ENCODE data around the gene CLRN3.
A peak's percentile ranks its signal among the peaks of the same experiment; 100 is the strongest.

The CLRN3 gene

DNA sequence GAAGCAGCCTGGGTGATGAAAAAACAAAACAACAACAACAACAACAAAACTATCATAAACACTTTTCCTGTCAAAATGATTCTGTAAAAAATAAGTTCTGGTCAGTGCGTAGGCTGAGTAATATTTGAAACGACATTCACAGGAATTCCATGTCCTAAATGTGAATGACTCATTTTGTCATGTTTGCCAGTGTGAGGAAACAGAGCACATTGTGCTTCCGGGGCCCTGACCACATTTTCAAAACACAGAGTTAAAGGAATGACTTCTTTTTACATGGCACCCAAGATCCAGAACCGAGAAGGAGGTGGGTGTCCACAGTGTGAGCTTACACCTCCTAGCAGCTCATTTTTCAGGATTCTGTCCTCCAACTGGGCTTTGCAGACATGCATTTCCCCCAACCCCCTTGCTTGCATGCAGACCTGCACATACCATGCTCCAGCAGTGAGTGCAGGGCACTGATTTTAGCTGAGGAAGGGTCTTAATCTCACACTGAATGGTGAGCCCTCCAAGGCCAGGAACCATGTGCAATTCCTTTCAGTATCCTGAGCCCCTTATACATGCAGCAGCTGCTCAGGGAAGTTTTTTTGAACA, 3.0 kb downstream of the CLRN3 start:
- H3K36me3 ChIP-seq (replicated peaks in 1 of 2; ENCODE audit: control insufficient read depth in 2 of 2, insufficient read depth in 2 of 2, low read length in 2 of 2): no peaks in the 10 kb centered on the region
- H2BK15ac ChIP-seq (ENCODE audit: low read length): no peak overlapping the region
- no peaks in the 10 kb centered on the region for H3K79me1 ChIP-seq (ENCODE audit: low read depth, low read length)
- no peak overlapping the region for H3K23ac ChIP-seq (ENCODE audit: low read depth, low read length, poor library complexity)
- H3K9me3 ChIP-seq (replicated peaks in 1 of 2; ENCODE audit: control insufficient read depth in 2 of 2, insufficient read depth in 1 of 2, low read depth in 1 of 2, low read length in 2 of 2): no peaks in the 10 kb centered on the region
- no peaks in the 10 kb centered on the region for H3K4me1 ChIP-seq (ENCODE audit: control insufficient read depth in 2 of 2, insufficient read depth in 1 of 2, low read depth in 1 of 2, low read length in 2 of 2)
- H2AFZ ChIP-seq (ENCODE audit: low read length): no peak overlapping the region
- H2BK12ac ChIP-seq (ENCODE audit: low read length): no peak overlapping the region
- no peak overlapping the region for H3K9ac ChIP-seq (ENCODE audit: low read depth, low read length, poor library complexity)
- WGBS, 2 donors (ENCODE audit: extremely low coverage in 2 of 2, insufficient read length in 2 of 2, insufficient replicate concordance in 1 of 2): no CpG with 5 or more reads among the region's 4 CpGs
- H2BK5ac ChIP-seq (ENCODE audit: low read length): no peak overlapping the region
- H3K27me3 ChIP-seq (ENCODE audit: control insufficient read depth in 3 of 3, insufficient read depth in 3 of 3, low read depth in 1 of 3, low read length in 3 of 3): peaks cover 0 to 6% (median 0%) of the 10 kb centered on the region in 3 experiments
- H3K4ac ChIP-seq (ENCODE audit: low read length): no peak overlapping the region
- no peak overlapping the region for H2BK120ac ChIP-seq (ENCODE audit: low read depth, low read length)
- no peak for DNase-seq (ENCODE audit: low spot score)
- H3K27ac ChIP-seq (replicated peaks; ENCODE audit: low read length): no peak overlapping the region
- no peak overlapping the region for H3K4me2 ChIP-seq (ENCODE audit: insufficient read depth, low read length, poor library complexity, severe bottlenecking)
- H2AK5ac ChIP-seq (ENCODE audit: low read depth, low read length): no peak overlapping the region
- no peak overlapping the region for H3K18ac ChIP-seq (ENCODE audit: low read length)
- H3K14ac ChIP-seq (ENCODE audit: low read length): no peak overlapping the region
- no peak overlapping the region for H4K91ac ChIP-seq (ENCODE audit: low read depth, low read length, poor library complexity)
- no peak overlapping the region for H4K8ac ChIP-seq (ENCODE audit: low read depth, low read length)
- no peak overlapping the region for H3K4me3 ChIP-seq (ENCODE audit: low read length in 2 of 2)

- no peak for DNase-seq (ENCODE audit: low spot score)
- no CpG with 5 or more reads among the region's 13 CpGs for WGBS, 2 donors (ENCODE audit: extremely low coverage in 2 of 2, insufficient read length in 2 of 2, insufficient replicate concordance in 1 of 2)
- no peak overlapping the region for H2BK12ac ChIP-seq (ENCODE audit: low read length)
- no peak overlapping the region for H2BK15ac ChIP-seq (ENCODE audit: low read length)
- no peak overlapping the region for H3K23ac ChIP-seq (ENCODE audit: low read depth, low read length, poor library complexity)
- no peak overlapping the region for H3K4me3 ChIP-seq (ENCODE audit: low read length in 2 of 2)
- no peak overlapping the region for H2AFZ ChIP-seq (ENCODE audit: low read length)
- no peak overlapping the region for H3K9ac ChIP-seq (ENCODE audit: low read depth, low read length, poor library complexity)
- H3K4me2 ChIP-seq (ENCODE audit: insufficient read depth, low read length, poor library complexity, severe bottlenecking): no peak overlapping the region
- H4K8ac ChIP-seq (ENCODE audit: low read depth, low read length): no peak overlapping the region
- H2BK5ac ChIP-seq (ENCODE audit: low read length): no peak overlapping the region
- H2AK5ac ChIP-seq (ENCODE audit: low read depth, low read length): no peak overlapping the region
- no peak overlapping the region for H3K27ac ChIP-seq (replicated peaks; ENCODE audit: low read length)
- H3K79me1 ChIP-seq (ENCODE audit: low read depth, low read length): no peaks in the 10 kb centered on the region
- H3K18ac ChIP-seq (ENCODE audit: low read length): no peak overlapping the region
- no peaks in the 10 kb centered on the region for H3K4me1 ChIP-seq (ENCODE audit: control insufficient read depth in 2 of 2, insufficient read depth in 1 of 2, low read depth in 1 of 2, low read length in 2 of 2)
- no peak overlapping the region for H2BK120ac ChIP-seq (ENCODE audit: low read depth, low read length)
- H3K36me3 ChIP-seq (replicated peaks in 1 of 2; ENCODE audit: control insufficient read depth in 2 of 2, insufficient read depth in 2 of 2, low read length in 2 of 2): no peaks in the 10 kb centered on the region
- H3K4ac ChIP-seq (ENCODE audit: low read length): no peak overlapping the region
- H4K91ac ChIP-seq (ENCODE audit: low read depth, low read length, poor library complexity): no peak overlapping the region
- no peaks in the 10 kb centered on the region for H3K9me3 ChIP-seq (replicated peaks in 1 of 2; ENCODE audit: control insufficient read depth in 2 of 2, insufficient read depth in 1 of 2, low read depth in 1 of 2, low read length in 2 of 2)
- peaks cover 0 to 6% (median 0%) of the 10 kb centered on the region in 3 experiments for H3K27me3 ChIP-seq (ENCODE audit: control insufficient read depth in 3 of 3, insufficient read depth in 3 of 3, low read depth in 1 of 3, low read length in 3 of 3)
- no peak overlapping the region for H3K14ac ChIP-seq (ENCODE audit: low read length)
These were observed 4.0 kb downstream of the CLRN3 start for GRCh38 chr10:127888521-127889312.

DNA sequence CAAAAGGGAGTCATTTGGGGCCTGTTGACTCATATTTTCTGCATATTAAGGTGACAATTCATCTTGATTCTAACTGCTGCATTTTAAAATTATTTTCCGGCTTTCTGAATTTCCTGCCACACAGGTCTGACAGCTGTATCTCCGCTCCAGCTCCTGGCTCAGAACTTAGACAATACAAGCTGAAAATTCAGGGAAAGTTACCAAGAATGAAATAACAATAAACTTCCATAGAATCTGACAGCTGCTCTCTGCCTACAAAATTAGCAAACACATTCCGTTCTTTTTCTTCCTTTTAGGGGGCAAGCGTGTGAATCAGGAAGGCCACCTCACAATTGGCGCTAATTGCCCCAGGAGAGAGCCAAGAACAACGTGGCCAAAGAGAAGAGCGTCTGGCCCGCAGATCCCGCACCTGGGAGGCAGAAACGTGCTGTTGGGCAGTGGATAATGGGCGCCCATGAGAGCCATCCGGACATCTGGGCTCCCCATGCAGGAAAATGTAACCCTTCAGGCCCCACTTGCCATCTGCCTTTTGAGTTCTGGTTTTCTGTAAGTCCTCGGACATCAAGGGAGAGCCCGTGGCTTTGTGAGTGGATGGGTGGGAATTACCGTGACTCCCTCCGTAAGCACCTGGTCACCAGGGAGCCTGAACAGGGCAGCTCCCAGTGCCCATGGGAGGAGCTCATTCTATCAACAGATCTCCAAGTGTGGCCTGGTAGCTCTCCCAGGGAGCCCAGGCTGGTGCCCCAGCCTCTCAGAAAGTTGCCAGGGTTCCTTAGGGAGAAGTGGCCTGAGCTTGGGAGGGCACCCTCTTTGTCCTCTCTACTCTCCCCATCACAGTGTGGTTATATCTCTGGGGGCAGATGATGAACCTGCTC, 5.0 kb downstream of the CLRN3 start:
- H3K14ac ChIP-seq (ENCODE audit: low read length): no peak overlapping the region
- H3K9ac ChIP-seq (ENCODE audit: low read depth, low read length, poor library complexity): no peak overlapping the region
- no peak overlapping the region for H4K91ac ChIP-seq (ENCODE audit: low read depth, low read length, poor library complexity)
- no peak overlapping the region for H2BK15ac ChIP-seq (ENCODE audit: low read length)
- H3K4me2 ChIP-seq (ENCODE audit: insufficient read depth, low read length, poor library complexity, severe bottlenecking): no peak overlapping the region
- H2BK5ac ChIP-seq (ENCODE audit: low read length): no peak overlapping the region
- no peak overlapping the region for H2AFZ ChIP-seq (ENCODE audit: low read length)
- H3K4me1 ChIP-seq (ENCODE audit: control insufficient read depth in 2 of 2, insufficient read depth in 1 of 2, low read depth in 1 of 2, low read length in 2 of 2): no peaks in the 10 kb centered on the region
- H3K79me1 ChIP-seq (ENCODE audit: low read depth, low read length): no peaks in the 10 kb centered on the region
- H3K4me3 ChIP-seq (ENCODE audit: low read length in 2 of 2): no peak overlapping the region
- H3K4ac ChIP-seq (ENCODE audit: low read length): no peak overlapping the region
- no peak overlapping the region for H2BK12ac ChIP-seq (ENCODE audit: low read length)
- no CpG with 5 or more reads among the region's 16 CpGs for WGBS, 2 donors (ENCODE audit: extremely low coverage in 2 of 2, insufficient read length in 2 of 2, insufficient replicate concordance in 1 of 2)
- H3K23ac ChIP-seq (ENCODE audit: low read depth, low read length, poor library complexity): no peak overlapping the region
- no peak overlapping the region for H2BK120ac ChIP-seq (ENCODE audit: low read depth, low read length)
- no peaks in the 10 kb centered on the region for H3K36me3 ChIP-seq (replicated peaks in 1 of 2; ENCODE audit: control insufficient read depth in 2 of 2, insufficient read depth in 2 of 2, low read length in 2 of 2)
- no peak for DNase-seq (ENCODE audit: low spot score)
- no peak overlapping the region for H4K8ac ChIP-seq (ENCODE audit: low read depth, low read length)
- H3K18ac ChIP-seq (ENCODE audit: low read length): peak overlapping the region; percentile 30
- peaks cover 0 to 9% (median 0%) of the 10 kb centered on the region in 3 experiments for H3K27me3 ChIP-seq (ENCODE audit: control insufficient read depth in 3 of 3, insufficient read depth in 3 of 3, low read depth in 1 of 3, low read length in 3 of 3)
- H3K27ac ChIP-seq (replicated peaks; ENCODE audit: low read length): no peak overlapping the region
- H3K9me3 ChIP-seq (replicated peaks in 1 of 2; ENCODE audit: control insufficient read depth in 2 of 2, insufficient read depth in 1 of 2, low read depth in 1 of 2, low read length in 2 of 2): no peaks in the 10 kb centered on the region
- no peak overlapping the region for H2AK5ac ChIP-seq (ENCODE audit: low read depth, low read length)
